HT-29 (cell line): ENCODE results near the gene INTS6L. TPM values are rescaled to one million over a fixed set of nuclear protein-coding genes. Genes with fewer than 3 reads are reported as not detected.
"Not testable (repeated sequence)": the region's sequence is repeated elsewhere in the genome, so short reads cannot be mapped to it uniquely, and the experiment has no call there.

Experiments
- DNase-seq: peaks from one replicate; pipeline ENCODE4 v3.0.0-alpha.2; 2015; ENCODE audit warnings: low spot score
- total RNA-seq: library from RNA; depleted of rRNA; stranded (reverse); fragments of >200 nt; shearing (Covaris generic); gene quantifications from 2 replicates; pipeline ENCODE4 v1.2.3, GENCODE V29; 2014; rRNA removed

INTS6L gene
- total RNA-seq, 1 experiment from 2014 or later, result 0.36 TPM

DNA sequence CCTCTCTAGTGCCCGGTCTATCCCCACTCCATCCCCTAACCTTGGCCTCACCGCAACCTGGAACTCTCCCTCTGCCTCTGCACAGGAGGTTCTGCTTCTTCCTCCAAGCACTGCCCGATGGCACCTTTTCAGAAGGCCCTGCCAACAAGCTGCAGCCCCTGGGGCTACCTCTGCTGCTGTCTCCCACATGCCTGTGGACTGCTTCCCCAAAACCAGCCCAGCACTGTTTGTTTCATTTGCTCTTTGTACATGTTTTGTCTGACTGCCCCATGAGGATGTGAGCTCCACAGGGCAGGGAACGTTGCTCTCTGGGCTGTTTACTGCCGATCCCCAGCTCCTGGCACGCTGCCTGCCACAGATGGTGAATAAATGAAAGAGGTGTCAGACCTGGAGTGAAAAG, 85.4 kb downstream of the INTS6L start:
- no peak for DNase-seq

DNA sequence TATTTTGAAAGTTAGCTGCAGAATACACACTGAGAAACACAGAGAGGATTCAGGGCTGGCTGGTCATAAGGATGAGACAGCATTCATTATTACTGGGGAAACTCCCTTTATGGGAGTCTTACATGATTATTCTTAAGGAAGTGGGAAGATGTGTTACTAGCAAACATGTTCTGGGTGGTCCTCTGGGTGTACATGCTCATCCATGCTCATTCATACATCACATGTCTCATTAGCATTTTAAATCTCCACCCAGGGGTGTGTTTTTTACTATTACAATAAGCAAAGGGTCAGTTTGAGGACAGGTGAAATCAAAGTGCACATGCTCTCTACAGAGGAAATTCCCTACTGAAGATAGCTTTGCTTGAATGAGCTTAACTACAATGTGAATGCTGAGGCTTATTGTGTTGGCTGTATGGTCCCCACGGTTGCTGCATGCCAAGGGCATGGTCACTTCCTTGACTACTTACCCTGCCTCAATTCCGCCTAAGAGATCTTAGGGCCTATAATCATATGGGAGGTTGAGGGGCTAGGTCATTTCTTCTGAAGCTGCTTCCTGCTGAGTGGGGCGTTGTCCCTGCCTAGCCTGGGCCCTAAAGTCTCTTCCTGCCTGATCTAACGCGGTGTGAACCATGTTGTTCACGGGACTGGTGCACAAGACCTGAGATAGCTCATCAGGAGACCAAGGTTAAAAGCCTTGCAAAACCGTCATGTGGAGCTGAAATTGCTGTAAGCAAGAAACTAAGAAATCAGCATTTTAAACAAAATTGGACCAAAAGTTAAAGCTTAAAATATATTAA, 104.1 kb downstream of the INTS6L start:
- not testable (repeated sequence) for DNase-seq

DNA sequence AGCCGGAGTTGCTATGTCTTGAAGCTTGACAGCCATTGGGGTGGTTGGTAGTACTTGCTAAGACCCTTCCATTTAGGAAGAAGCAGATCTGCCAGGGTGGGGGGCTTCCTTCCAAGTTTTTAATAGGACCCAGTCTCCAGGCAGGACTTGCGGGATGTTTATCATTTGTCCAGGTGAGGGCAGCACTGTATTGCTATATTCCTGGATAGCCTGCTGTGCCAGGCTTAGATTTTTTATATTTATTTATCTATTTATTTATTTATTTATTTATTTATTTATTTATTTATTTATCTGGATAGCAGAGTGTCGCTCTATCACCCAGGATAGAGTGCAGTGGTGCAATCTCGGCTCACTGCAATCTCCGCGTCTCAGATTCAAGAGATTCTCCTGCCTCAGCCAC, 105.5 kb downstream of the INTS6L start:
- DNase-seq, result peak; percentile 44

DNA sequence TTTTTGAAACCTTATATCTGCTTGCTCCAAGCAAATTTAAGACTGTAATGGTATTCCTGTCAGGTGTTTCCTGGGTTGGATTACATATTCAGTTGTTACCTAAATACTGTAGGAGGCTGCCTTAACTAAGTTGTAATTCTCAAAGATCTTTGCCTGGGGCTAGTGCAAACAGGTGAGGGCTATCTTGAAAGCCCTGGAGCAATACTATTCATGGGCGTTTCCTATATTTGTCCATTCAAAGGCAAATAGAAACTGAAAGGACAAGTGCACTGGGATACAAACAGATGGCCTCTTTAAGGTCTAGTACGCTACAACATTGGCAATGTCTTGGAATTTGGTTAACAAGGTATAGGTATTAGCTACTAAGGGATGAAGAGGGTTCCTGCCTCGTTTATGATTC, 108.9 kb downstream of the INTS6L start:
- no peak for DNase-seq

Other genes with a start within 250 kb of the INTS6L start
- not detected in 2 replicates for gene ETDC, start 211.2 kb upstream of the INTS6L start, total RNA-seq
- 6.8 and 9.2 TPM in 2 replicates for gene ZNF75D, start 176.6 kb upstream of the INTS6L start, total RNA-seq
- gene ZNF449, start 175.9 kb upstream of the INTS6L start, total RNA-seq, result 0.71 and 1.0 TPM in 2 replicates
- gene SMIM10L2A, start 98.7 kb upstream of the INTS6L start, total RNA-seq, result 0.03 and 0.08 TPM in 2 replicates
- not detected in 2 replicates for gene CT45A1, start 193.0 kb downstream of the INTS6L start, total RNA-seq
- gene CT45A3, start 247.5 kb downstream of the INTS6L start, total RNA-seq, result not detected in 2 replicates